Measurements from ENCODE around the gene S100A9. TPM values are rescaled to one million over a fixed set of nuclear protein-coding genes. Genes with fewer than 3 reads are reported as not detected.

Gene S100A9
- total and polyA plus RNA-seq, 4 donors: 35.0 to 603 (median 158) TPM

DNA sequence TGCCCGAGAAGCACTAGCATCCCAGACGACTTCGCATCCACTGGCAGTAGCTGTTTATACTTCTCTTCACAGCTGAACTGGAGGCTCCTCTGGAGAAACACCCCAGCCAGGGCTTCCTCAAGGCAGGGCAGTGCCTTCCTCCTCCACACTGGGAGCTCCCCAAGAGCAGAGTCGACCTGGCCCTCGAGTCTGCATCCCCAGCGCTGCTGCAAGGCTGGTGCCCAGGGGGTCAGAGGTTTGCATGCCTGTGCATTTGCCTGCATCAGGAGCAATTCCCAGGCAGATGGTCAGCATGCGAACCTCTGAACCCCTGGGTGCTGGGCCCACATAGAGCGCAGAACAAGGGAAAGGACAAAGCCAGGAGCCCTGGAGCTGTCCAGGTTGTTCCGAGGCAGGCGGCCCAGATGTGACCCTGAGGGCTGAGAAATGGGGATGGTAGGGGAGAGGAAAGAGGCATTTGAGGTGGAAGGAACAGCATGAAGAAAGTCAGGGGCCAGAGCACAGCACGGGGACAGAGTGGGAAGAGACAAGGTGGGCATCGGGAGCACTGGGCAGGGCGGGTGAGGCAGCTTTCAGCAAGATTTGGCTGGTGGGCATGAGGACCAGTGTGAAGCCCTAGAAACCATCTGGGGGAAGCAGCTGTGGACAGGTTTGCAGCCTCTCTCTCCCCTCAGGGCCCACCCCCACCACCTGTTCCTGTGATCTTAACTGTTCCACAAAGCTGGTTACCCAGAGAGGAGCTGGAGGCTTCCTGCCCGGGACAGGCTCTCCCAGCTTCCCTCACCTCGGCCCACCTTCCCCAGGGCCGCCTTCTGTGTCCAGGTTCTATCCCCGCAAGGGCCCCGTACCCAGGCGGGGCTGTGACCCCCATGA lies 39.6 kb downstream of the S100A9 start:
- H3K4me1 ChIP-seq (ENCODE audit: control insufficient read depth in 4 of 4, insufficient read depth in 4 of 4, low read length in 3 of 4): no peaks in the 10 kb centered on the region
- H3K4me3 ChIP-seq (ENCODE audit: low read depth in 1 of 3, low read length in 3 of 3): no peak overlapping the region
- TF ChIP-seq JUND (IDR thresholded peaks at IDR 0.05): no peak
- no peak for TF ChIP-seq HNF4A (conservative IDR thresholded peaks at IDR 0.05)
- TF ChIP-seq, protein P1, sequence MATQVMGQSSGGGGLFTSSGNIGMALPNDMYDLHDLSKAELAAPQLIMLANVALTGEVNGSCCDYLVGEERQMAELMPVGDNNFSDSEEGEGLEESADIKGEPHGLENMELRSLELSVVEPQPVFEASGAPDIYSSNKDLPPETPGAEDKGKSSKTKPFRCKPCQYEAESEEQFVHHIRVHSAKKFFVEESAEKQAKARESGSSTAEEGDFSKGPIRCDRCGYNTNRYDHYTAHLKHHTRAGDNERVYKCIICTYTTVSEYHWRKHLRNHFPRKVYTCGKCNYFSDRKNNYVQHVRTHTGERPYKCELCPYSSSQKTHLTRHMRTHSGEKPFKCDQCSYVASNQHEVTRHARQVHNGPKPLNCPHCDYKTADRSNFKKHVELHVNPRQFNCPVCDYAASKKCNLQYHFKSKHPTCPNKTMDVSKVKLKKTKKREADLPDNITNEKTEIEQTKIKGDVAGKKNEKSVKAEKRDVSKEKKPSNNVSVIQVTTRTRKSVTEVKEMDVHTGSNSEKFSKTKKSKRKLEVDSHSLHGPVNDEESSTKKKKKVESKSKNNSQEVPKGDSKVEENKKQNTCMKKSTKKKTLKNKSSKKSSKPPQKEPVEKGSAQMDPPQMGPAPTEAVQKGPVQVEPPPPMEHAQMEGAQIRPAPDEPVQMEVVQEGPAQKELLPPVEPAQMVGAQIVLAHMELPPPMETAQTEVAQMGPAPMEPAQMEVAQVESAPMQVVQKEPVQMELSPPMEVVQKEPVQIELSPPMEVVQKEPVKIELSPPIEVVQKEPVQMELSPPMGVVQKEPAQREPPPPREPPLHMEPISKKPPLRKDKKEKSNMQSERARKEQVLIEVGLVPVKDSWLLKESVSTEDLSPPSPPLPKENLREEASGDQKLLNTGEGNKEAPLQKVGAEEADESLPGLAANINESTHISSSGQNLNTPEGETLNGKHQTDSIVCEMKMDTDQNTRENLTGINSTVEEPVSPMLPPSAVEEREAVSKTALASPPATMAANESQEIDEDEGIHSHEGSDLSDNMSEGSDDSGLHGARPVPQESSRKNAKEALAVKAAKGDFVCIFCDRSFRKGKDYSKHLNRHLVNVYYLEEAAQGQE (IDR thresholded peaks at IDR 0.05): no peak
- no peak for TF ChIP-seq YY1 (IDR thresholded peaks at IDR 0.05)
- TF ChIP-seq, protein P2, sequence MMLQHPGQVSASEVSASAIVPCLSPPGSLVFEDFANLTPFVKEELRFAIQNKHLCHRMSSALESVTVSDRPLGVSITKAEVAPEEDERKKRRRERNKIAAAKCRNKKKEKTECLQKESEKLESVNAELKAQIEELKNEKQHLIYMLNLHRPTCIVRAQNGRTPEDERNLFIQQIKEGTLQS (IDR thresholded peaks at IDR 0.05): no peak
- no peak for TF ChIP-seq RXRA (IDR thresholded peaks at IDR 0.05)
- no peak for TF ChIP-seq FOXA1 (IDR thresholded peaks at IDR 0.05)
- no peak for TF ChIP-seq RAD21 (IDR thresholded peaks at IDR 0.05)
- TF ChIP-seq, protein P3, sequence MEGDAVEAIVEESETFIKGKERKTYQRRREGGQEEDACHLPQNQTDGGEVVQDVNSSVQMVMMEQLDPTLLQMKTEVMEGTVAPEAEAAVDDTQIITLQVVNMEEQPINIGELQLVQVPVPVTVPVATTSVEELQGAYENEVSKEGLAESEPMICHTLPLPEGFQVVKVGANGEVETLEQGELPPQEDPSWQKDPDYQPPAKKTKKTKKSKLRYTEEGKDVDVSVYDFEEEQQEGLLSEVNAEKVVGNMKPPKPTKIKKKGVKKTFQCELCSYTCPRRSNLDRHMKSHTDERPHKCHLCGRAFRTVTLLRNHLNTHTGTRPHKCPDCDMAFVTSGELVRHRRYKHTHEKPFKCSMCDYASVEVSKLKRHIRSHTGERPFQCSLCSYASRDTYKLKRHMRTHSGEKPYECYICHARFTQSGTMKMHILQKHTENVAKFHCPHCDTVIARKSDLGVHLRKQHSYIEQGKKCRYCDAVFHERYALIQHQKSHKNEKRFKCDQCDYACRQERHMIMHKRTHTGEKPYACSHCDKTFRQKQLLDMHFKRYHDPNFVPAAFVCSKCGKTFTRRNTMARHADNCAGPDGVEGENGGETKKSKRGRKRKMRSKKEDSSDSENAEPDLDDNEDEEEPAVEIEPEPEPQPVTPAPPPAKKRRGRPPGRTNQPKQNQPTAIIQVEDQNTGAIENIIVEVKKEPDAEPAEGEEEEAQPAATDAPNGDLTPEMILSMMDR (IDR thresholded peaks at IDR 0.05; ENCODE audit: low read depth, low read length, missing input control): no peak
- TF ChIP-seq GABPA (IDR thresholded peaks at IDR 0.05 in 1 of 2, conservative IDR thresholded peaks at IDR 0.05 in 1 of 2): no peak
- TF ChIP-seq, protein P4, sequence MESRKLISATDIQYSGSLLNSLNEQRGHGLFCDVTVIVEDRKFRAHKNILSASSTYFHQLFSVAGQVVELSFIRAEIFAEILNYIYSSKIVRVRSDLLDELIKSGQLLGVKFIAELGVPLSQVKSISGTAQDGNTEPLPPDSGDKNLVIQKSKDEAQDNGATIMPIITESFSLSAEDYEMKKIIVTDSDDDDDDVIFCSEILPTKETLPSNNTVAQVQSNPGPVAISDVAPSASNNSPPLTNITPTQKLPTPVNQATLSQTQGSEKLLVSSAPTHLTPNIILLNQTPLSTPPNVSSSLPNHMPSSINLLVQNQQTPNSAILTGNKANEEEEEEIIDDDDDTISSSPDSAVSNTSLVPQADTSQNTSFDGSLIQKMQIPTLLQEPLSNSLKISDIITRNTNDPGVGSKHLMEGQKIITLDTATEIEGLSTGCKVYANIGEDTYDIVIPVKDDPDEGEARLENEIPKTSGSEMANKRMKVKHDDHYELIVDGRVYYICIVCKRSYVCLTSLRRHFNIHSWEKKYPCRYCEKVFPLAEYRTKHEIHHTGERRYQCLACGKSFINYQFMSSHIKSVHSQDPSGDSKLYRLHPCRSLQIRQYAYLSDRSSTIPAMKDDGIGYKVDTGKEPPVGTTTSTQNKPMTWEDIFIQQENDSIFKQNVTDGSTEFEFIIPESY (IDR thresholded peaks at IDR 0.05): no peak
- TF ChIP-seq, protein P5, sequence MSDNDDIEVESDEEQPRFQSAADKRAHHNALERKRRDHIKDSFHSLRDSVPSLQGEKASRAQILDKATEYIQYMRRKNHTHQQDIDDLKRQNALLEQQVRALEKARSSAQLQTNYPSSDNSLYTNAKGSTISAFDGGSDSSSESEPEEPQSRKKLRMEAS (IDR thresholded peaks at IDR 0.05): no peak
- TF ChIP-seq SP1 (IDR thresholded peaks at IDR 0.05): no peak
- no peak for TF ChIP-seq TAF1 (conservative IDR thresholded peaks at IDR 0.05)
- no peak for TF ChIP-seq EGR1 (IDR thresholded peaks at IDR 0.05; ENCODE audit: low read depth in 2 of 2)
- TF ChIP-seq FOXA2 (IDR thresholded peaks at IDR 0.05): no peak
- no peak for TF ChIP-seq HNF4G (IDR thresholded peaks at IDR 0.05)
- H3K9ac ChIP-seq (ENCODE audit: low read depth in 1 of 2, low read length in 2 of 2): no peak overlapping the region
- peaks cover 0 to 5% (median 0%) of the 10 kb centered on the region in 4 donors for H3K27me3 ChIP-seq (ENCODE audit: control insufficient read depth in 4 of 4, insufficient read depth in 4 of 4, low read length in 3 of 4)
- no peaks in the 10 kb centered on the region for H3K36me3 ChIP-seq (ENCODE audit: control insufficient read depth in 4 of 4, insufficient read depth in 3 of 4, low read depth in 1 of 4, low read length in 3 of 4)
- peak; percentile 29 for DNase-seq (ENCODE audit: low spot score)
- WGBS: 82% methylated on average over 19 of the region's 19 CpGs
- H3K9me3 ChIP-seq (ENCODE audit: control insufficient read depth in 4 of 4, low read length in 3 of 4): no peaks in the 10 kb centered on the region
- H3K27ac ChIP-seq (ENCODE audit: low read depth in 1 of 2, low read length in 2 of 2): no peak overlapping the region
